ENCODE measurements around the gene MAGEA9B.
"Not testable (repeated sequence)": the region's sequence is repeated elsewhere in the genome, so short reads cannot be mapped to it uniquely, and the experiment has no call there.

MAGEA9B gene

DNA sequence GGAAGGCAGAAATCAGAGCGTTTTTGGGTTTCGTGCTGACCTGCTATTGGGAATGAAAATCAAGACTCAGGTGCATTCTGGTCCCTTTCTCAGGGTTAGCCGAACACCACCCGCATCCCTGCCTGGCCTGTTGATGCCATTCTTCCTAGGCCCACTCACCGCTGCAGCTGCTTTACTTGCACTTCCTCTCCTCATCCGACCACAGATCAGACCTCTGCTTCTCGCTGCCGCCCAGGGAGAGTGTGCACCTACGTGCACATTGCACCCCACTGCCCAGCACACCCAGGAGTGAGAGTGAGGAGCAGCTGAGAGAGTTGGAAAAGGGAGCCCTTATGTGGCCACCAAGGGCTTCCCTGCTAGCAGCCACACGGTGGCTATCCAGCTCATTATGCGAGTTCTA, 49.8 kb downstream of the MAGEA9B start:
- H3K36me3 ChIP-seq (ENCODE audit: control insufficient read depth, insufficient read depth, low read length); H3K4me3 ChIP-seq (ENCODE audit: insufficient read depth, low read depth, low read length); H3K9me3 ChIP-seq (ENCODE audit: control insufficient read depth, low read length); H3K27me3 ChIP-seq (ENCODE audit: control insufficient read depth, insufficient read depth, low read length, poor library complexity, severe bottlenecking); H3K27ac ChIP-seq (ENCODE audit: insufficient read depth, low read depth, low read length, poor library complexity, severe bottlenecking); H3K4me1 ChIP-seq (ENCODE audit: control insufficient read depth, insufficient read depth, low read length): not testable (repeated sequence)
- 70 to 100% methylated on average over 2 of the region's 11 CpGs for WGBS, 2 experiments

DNA sequence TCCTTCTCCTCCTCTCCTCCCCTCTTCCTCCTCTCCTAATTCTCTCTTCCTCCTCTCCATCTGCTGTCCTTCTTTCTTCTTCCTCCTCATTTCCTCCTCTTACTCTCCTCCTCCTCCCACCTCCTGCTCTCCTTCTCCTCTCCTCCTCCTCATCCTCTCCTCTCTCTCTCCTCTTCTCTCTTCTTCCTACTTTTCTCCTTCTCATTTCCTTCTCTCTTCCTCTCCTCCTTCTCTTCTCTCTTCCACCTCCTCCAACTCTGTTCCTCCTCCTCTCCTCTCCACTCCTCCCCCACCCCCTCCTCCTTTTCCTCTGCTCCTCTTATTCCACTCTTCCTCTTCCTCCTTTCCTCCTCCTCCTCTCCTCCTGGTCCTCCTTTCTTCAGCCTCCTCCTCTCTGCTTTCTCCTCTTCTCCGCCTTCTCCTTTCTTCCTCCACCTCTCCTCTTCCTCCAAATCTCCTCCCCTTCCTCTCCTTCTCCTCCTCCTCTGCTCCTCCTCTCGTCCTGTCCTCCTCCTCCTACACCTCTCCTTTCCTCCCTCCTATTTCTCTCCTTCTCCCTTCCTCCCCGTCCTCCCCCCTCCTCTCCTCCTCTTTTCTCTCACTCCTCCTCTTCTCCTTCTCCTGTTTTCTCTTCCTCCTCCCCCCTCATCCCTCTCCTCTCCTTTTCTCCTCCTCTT, 52.2 kb downstream of the MAGEA9B start:
- 83 to 87% methylated on average over 3 of the region's 3 CpGs for WGBS, 2 experiments

DNA sequence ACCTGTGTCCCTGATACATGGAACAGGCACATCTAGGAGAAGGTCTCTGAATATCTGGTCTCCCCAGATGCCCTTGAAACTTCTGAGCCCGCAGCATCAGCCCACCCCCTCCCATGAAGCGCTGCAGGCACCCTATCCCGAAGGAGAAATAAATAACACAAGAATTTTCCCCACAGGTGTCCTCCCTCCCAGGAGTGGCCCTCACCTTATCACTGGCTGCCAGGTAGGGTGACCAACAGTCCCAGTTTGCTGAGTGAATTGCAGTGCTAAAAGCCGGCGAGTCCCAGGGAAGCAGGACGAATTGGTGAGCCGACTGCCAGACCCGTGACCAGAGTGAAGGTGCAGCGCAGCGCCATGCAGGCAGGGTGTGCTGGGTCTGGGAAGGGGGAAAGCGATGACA, 53.3 kb downstream of the MAGEA9B start:
- not testable (repeated sequence) for H3K36me3 ChIP-seq (ENCODE audit: control insufficient read depth, insufficient read depth, low read length); H3K4me3 ChIP-seq (ENCODE audit: insufficient read depth, low read depth, low read length); H3K27ac ChIP-seq (ENCODE audit: insufficient read depth, low read depth, low read length, poor library complexity, severe bottlenecking); H3K27me3 ChIP-seq (ENCODE audit: control insufficient read depth, insufficient read depth, low read length, poor library complexity, severe bottlenecking); H3K4me1 ChIP-seq (ENCODE audit: control insufficient read depth, insufficient read depth, low read length); H3K9me3 ChIP-seq (ENCODE audit: control insufficient read depth, low read length)
- WGBS, 2 experiments = 91 to 94% methylated on average over 7 to 8 of the region's 11 CpGs

More for the DNA sequence above, 52.2 kb downstream of the MAGEA9B start:
- H3K36me3 ChIP-seq (ENCODE audit: control insufficient read depth, insufficient read depth, low read length); H3K4me3 ChIP-seq (ENCODE audit: insufficient read depth, low read depth, low read length); H3K27ac ChIP-seq (ENCODE audit: insufficient read depth, low read depth, low read length, poor library complexity, severe bottlenecking); H3K9me3 ChIP-seq (ENCODE audit: control insufficient read depth, low read length); H3K27me3 ChIP-seq (ENCODE audit: control insufficient read depth, insufficient read depth, low read length, poor library complexity, severe bottlenecking); H3K4me1 ChIP-seq (ENCODE audit: control insufficient read depth, insufficient read depth, low read length): not testable (repeated sequence)

DNA sequence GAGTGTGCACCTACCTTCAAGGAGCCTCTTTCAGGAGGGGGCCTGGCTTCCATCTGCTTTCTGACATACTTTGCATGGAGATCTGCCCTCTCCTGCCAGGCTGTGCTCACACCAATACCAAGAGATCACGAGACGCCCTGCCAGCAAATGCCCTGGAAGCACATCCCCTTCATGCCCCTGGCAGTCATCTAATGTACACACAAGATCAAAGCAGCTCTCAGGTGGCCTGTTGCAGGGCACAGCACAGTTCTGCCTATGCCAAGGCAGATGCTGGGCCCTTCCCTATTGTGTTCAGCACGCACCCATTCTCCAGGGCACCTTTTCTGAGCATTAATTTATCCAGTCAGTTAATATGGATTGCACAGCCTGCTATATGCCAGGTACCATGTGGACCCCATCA, 54.4 kb downstream of the MAGEA9B start:
- not testable (repeated sequence) for H3K9me3 ChIP-seq (ENCODE audit: control insufficient read depth, low read length); H3K4me1 ChIP-seq (ENCODE audit: control insufficient read depth, insufficient read depth, low read length); H3K4me3 ChIP-seq (ENCODE audit: insufficient read depth, low read depth, low read length); H3K27me3 ChIP-seq (ENCODE audit: control insufficient read depth, insufficient read depth, low read length, poor library complexity, severe bottlenecking); H3K27ac ChIP-seq (ENCODE audit: insufficient read depth, low read depth, low read length, poor library complexity, severe bottlenecking); H3K36me3 ChIP-seq (ENCODE audit: control insufficient read depth, insufficient read depth, low read length)
- no CpG with 5 or more reads among the region's 3 CpGs for WGBS, 2 experiments
